ENCODE measurements around the gene ALG1. TPM values are rescaled to one million over a fixed set of nuclear protein-coding genes. Genes with fewer than 3 reads are reported as not detected.

ALG1 gene
- total and polyA plus RNA-seq, 2 of the 13 experiments (the other 11 are each of a cell fraction or from before 2014, with no cell fraction given): 43.3 to 75.6 TPM

DNA sequence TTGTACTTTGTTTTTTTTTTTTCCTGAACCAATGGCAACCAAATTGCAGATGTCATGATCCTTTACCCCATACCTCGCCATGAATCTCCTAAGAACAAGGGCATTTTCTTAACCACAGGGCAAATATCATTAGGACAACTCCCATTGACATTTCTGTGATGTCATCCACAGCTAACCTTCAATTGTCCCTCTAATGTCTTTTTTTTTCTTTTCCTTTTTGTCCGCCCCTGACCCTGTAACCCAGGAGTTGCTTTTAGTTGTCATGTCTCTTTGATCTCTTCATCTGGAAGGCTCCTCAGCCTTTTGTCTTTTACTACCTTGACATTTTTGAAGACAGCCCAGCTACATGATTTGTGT is 37.5 kb upstream of the ALG1 start (continued):
- TF ChIP-seq, protein P1, sequence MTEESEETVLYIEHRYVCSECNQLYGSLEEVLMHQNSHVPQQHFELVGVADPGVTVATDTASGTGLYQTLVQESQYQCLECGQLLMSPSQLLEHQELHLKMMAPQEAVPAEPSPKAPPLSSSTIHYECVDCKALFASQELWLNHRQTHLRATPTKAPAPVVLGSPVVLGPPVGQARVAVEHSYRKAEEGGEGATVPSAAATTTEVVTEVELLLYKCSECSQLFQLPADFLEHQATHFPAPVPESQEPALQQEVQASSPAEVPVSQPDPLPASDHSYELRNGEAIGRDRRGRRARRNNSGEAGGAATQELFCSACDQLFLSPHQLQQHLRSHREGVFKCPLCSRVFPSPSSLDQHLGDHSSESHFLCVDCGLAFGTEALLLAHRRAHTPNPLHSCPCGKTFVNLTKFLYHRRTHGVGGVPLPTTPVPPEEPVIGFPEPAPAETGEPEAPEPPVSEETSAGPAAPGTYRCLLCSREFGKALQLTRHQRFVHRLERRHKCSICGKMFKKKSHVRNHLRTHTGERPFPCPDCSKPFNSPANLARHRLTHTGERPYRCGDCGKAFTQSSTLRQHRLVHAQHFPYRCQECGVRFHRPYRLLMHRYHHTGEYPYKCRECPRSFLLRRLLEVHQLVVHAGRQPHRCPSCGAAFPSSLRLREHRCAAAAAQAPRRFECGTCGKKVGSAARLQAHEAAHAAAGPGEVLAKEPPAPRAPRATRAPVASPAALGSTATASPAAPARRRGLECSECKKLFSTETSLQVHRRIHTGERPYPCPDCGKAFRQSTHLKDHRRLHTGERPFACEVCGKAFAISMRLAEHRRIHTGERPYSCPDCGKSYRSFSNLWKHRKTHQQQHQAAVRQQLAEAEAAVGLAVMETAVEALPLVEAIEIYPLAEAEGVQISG (CRISPR knock-in tag; IDR thresholded peaks at IDR 0.05): no peak
- TF ChIP-seq, protein P2, sequence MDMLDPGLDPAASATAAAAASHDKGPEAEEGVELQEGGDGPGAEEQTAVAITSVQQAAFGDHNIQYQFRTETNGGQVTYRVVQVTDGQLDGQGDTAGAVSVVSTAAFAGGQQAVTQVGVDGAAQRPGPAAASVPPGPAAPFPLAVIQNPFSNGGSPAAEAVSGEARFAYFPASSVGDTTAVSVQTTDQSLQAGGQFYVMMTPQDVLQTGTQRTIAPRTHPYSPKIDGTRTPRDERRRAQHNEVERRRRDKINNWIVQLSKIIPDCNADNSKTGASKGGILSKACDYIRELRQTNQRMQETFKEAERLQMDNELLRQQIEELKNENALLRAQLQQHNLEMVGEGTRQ (IDR thresholded peaks at IDR 0.05; ENCODE audit: low read depth, low read length): no peak
- TF ChIP-seq, protein P2 (CRISPR knock-in tag; IDR thresholded peaks at IDR 0.05; ENCODE audit: borderline replicate concordance): no peak; the same call in 1 of the 2 replicates
- TF ChIP-seq TOE1 (CRISPR knock-in tag; IDR thresholded peaks at IDR 0.05) (0 out of 2 replicates have a peak, but pooled peaks have one; percentile 3), TCF12 (IDR thresholded peaks at IDR 0.05) (no peak), TCF12 (CRISPR knock-in tag; IDR thresholded peaks at IDR 0.05) (0 out of 2 replicates have a peak, but pooled peaks have one; percentile 23), ZNF674 (CRISPR knock-in tag; IDR thresholded peaks at IDR 0.05; ENCODE audit: low read depth) (no peak), ZBTB42 (CRISPR knock-in tag; IDR thresholded peaks at IDR 0.05) (0 out of 2 replicates have a peak, but pooled peaks have one; percentile 25), ZNF556 (CRISPR knock-in tag; IDR thresholded peaks at IDR 0.05; ENCODE audit: borderline replicate concordance) (no peak), ZNF282 (IDR thresholded peaks at IDR 0.05; ENCODE audit: partially characterized antibody) (no peak), ZBTB21 (CRISPR knock-in tag; IDR thresholded peaks at IDR 0.05) (peak; percentile 32; the same call in 1 of the 2 replicates), JUNB (CRISPR knock-in tag; IDR thresholded peaks at IDR 0.05; ENCODE audit: borderline replicate concordance) (no peak), EP300 (IDR thresholded peaks at IDR 0.05; ENCODE audit: low read depth in 2 of 2, low read length in 2 of 2) (no peak), EP300 (CRISPR knock-in tag; IDR thresholded peaks at IDR 0.05; ENCODE audit: borderline replicate concordance) (no peak), ZNF749 (CRISPR knock-in tag; IDR thresholded peaks at IDR 0.05; ENCODE audit: borderline replicate concordance) (0 out of 2 replicates have a peak, but pooled peaks have one; percentile 1)
- TF ChIP-seq, protein P3, sequence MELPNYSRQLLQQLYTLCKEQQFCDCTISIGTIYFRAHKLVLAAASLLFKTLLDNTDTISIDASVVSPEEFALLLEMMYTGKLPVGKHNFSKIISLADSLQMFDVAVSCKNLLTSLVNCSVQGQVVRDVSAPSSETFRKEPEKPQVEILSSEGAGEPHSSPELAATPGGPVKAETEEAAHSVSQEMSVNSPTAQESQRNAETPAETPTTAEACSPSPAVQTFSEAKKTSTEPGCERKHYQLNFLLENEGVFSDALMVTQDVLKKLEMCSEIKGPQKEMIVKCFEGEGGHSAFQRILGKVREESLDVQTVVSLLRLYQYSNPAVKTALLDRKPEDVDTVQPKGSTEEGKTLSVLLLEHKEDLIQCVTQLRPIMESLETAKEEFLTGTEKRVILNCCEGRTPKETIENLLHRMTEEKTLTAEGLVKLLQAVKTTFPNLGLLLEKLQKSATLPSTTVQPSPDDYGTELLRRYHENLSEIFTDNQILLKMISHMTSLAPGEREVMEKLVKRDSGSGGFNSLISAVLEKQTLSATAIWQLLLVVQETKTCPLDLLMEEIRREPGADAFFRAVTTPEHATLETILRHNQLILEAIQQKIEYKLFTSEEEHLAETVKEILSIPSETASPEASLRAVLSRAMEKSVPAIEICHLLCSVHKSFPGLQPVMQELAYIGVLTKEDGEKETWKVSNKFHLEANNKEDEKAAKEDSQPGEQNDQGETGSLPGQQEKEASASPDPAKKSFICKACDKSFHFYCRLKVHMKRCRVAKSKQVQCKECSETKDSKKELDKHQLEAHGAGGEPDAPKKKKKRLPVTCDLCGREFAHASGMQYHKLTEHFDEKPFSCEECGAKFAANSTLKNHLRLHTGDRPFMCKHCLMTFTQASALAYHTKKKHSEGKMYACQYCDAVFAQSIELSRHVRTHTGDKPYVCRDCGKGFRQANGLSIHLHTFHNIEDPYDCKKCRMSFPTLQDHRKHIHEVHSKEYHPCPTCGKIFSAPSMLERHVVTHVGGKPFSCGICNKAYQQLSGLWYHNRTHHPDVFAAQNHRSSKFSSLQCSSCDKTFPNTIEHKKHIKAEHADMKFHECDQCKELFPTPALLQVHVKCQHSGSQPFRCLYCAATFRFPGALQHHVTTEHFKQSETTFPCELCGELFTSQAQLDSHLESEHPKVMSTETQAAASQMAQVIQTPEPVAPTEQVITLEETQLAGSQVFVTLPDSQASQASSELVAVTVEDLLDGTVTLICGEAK (IDR thresholded peaks at IDR 0.05): peak; percentile 18; the same call in 1 of the 2 replicates
- TF ChIP-seq, protein P3 (CRISPR knock-in tag; IDR thresholded peaks at IDR 0.05): no peak
